ENCODE results near the gene ARPIN.

ARPIN gene

GRCh38 chr15:89852342-89852995 is 60.3 kb downstream of the ARPIN start:
- H3K9me3 ChIP-seq (ENCODE audit: control insufficient read depth, insufficient read depth, low read length): no peaks in the 10 kb centered on the region

GRCh38 chr15:89851673-89852341 is 60.9 kb downstream of the ARPIN start:
- Histone ChIP-seq H3K36me3 (ENCODE audit: insufficient read depth, low read length) (peaks cover 8% of the 10 kb centered on the region; the same call in 1 of the 2 replicates), H3K9ac (ENCODE audit: low read depth, low read length) (no peak overlapping the region), H3K9me3 (ENCODE audit: control insufficient read depth, insufficient read depth, low read length) (no peaks in the 10 kb centered on the region), H3K4me1 (ENCODE audit: insufficient read depth, low read length) (no peaks in the 10 kb centered on the region)

More at GRCh38 chr15:89852342-89852995, 60.3 kb downstream of the ARPIN start:
- no peak overlapping the region for H3K9ac ChIP-seq (ENCODE audit: low read depth, low read length)
- peaks cover 8% of the 10 kb centered on the region; the same call in 1 of the 2 replicates for H3K36me3 ChIP-seq (ENCODE audit: insufficient read depth, low read length)
- no peaks in the 10 kb centered on the region for H3K4me1 ChIP-seq (ENCODE audit: insufficient read depth, low read length)

GRCh38 chr15:89848970-89849292 is 63.8 kb downstream of the ARPIN start:
- Histone ChIP-seq H3K9ac (ENCODE audit: low read depth, low read length) (no peak overlapping the region), H3K36me3 (ENCODE audit: insufficient read depth, low read length) (peaks cover 8% of the 10 kb centered on the region; the same call in 1 of the 2 replicates), H3K9me3 (ENCODE audit: control insufficient read depth, insufficient read depth, low read length) (no peaks in the 10 kb centered on the region), H3K4me1 (ENCODE audit: insufficient read depth, low read length) (no peaks in the 10 kb centered on the region)

GRCh38 chr15:89847101-89847500 is 65.7 kb downstream of the ARPIN start:
- H3K9ac ChIP-seq (ENCODE audit: low read depth, low read length): no peak overlapping the region
- H3K9me3 ChIP-seq (ENCODE audit: control insufficient read depth, insufficient read depth, low read length): no peaks in the 10 kb centered on the region
- H3K4me1 ChIP-seq (ENCODE audit: insufficient read depth, low read length): no peaks in the 10 kb centered on the region
- peaks cover 2% of the 10 kb centered on the region; the same call in 1 of the 2 replicates for H3K36me3 ChIP-seq (ENCODE audit: insufficient read depth, low read length)

GRCh38 chr15:89845305-89845893 is 67.4 kb downstream of the ARPIN start:
- no peak overlapping the region for H3K9ac ChIP-seq (ENCODE audit: low read depth, low read length)
- no peaks in the 10 kb centered on the region for H3K4me1 ChIP-seq (ENCODE audit: insufficient read depth, low read length)
- no peaks in the 10 kb centered on the region for H3K9me3 ChIP-seq (ENCODE audit: control insufficient read depth, insufficient read depth, low read length)
- no peaks in the 10 kb centered on the region; the same call in 1 of the 2 replicates for H3K36me3 ChIP-seq (ENCODE audit: insufficient read depth, low read length)

Measured in ES-I3 (cell line).